OCI-LY7 (cell line): Measurements from ENCODE around the gene CDH22. TPM values are rescaled to one million over a fixed set of nuclear protein-coding genes. Genes with fewer than 3 reads are reported as not detected.

Experiments
- BruUV-seq: library from RNA; stranded (reverse); fragments of 400-500 nt; replicated peaks from 2 replicates; lab custom pipeline; 2021; lab: Mats Ljungman, UMichigan
- CTCF ChIA-PET: fragments of 300-600 bp; sonication (Branson Sonifier 250); formaldehyde crosslinking; loops from one replicate; lab custom pipeline; 2022; ENCODE audit warnings: antibody characterized with exemption; ENCODE audit not compliant: unreplicated experiment; lab: Charles Lee
- POLR2A ChIA-PET: fragments of 300-600 bp; sonication (Branson Sonifier 250); formaldehyde crosslinking; loops from one replicate; lab custom pipeline; 2022; ENCODE audit warnings: antibody characterized with exemption; lab: Charles Lee
- DNase-seq: peaks from one replicate; pipeline ENCODE4 v3.0.0-alpha.2; 2015; ENCODE audit warnings: low spot score
- H2AFZ ChIP-seq: fragments of 200-600 bp; sonication (generic), shearing (Covaris generic); 2 replicates; pipeline ENCODE4 v1.6.1; 2014; ENCODE audit warnings: mild to moderate bottlenecking, antibody characterized with exemption, low read length, moderate library complexity
- H3K27ac ChIP-seq: fragments of 200-600 bp; sonication (generic); 2 replicates; pipeline ENCODE4 v1.5.1; 2014; ENCODE audit warnings: mixed run types, low read depth, mild to moderate bottlenecking, moderate library complexity, low read length, inconsistent platforms; ENCODE audit not compliant: poor library complexity, severe bottlenecking
- H3K36me3 ChIP-seq: fragments of 200-600 bp; sonication (generic); 2 replicates; pipeline ENCODE4 v1.6.1; 2014; ENCODE audit warnings: mild to moderate bottlenecking, antibody characterized with exemption, low read length, moderate library complexity, mixed read lengths; ENCODE audit not compliant: insufficient read depth
- H3K4me1 ChIP-seq: fragments of 200-600 bp; sonication (generic); 2 replicates; pipeline ENCODE4 v1.5.1; 2014; ENCODE audit warnings: mild to moderate bottlenecking, low read length; ENCODE audit not compliant: insufficient read depth, poor library complexity, severe bottlenecking
- H3K4me2 ChIP-seq: fragments of 200-600 bp; sonication (generic); 2 replicates; pipeline ENCODE4 v1.6.1; 2014; ENCODE audit warnings: mild to moderate bottlenecking, low read length
- H3K4me3 ChIP-seq: fragments of 200-600 bp; sonication (generic); 2 replicates; pipeline ENCODE4 v1.5.1; 2014; ENCODE audit warnings: mild to moderate bottlenecking, low read depth, low read length; ENCODE audit not compliant: poor library complexity, severe bottlenecking
- H3K79me2 ChIP-seq: fragments of 200-600 bp; sonication (generic); 2 replicates; pipeline ENCODE4 v1.6.1; 2016; ENCODE audit warnings: low read depth, mild to moderate bottlenecking, low read length, moderate library complexity, mixed read lengths; ENCODE audit not compliant: insufficient read depth
- H3K9me2 ChIP-seq: fragments of 200-600 bp; sonication (generic); 2 replicates; pipeline ENCODE4 v1.6.1; 2016; ENCODE audit warnings: mild to moderate bottlenecking, low read length, mixed read lengths; ENCODE audit not compliant: insufficient read depth
- H3K9me3 ChIP-seq: fragments of 200-600 bp; sonication (generic); 2 replicates; pipeline ENCODE4 v1.6.1; 2014; ENCODE audit warnings: mild to moderate bottlenecking, mixed run types, low read length, mixed read lengths
- H4K20me1 ChIP-seq: fragments of 200-600 bp; sonication (generic); 2 replicates; pipeline ENCODE4 v1.6.1; 2014; ENCODE audit warnings: mild to moderate bottlenecking, antibody characterized with exemption, low read length, moderate library complexity, mixed read lengths; ENCODE audit not compliant: insufficient read depth
- EZH2phosphoT487 ChIP-seq: fragments of 200-600 bp; sonication (generic); IDR thresholded peaks from 2 replicates; pipeline ENCODE4 v1.6.1; 2018; ENCODE audit warnings: low read depth, borderline replicate concordance, mild to moderate bottlenecking, mixed run types, antibody characterized with exemption, low read length, moderate library complexity, mixed read lengths
- intact Hi-C: fragments of 100-400 bp; cut with micrococcal nuclease; formaldehyde crosslinking; loops from one replicate; pipeline ENCODE4 v1.10.0; 2022; ENCODE audit not compliant: unreplicated experiment
- total RNA-seq, 2 experiments: library from RNA; depleted of rRNA in 1 of 2; stranded (reverse); fragments of >200 nt in 1 of 2; shearing (Covaris generic) in 1 of 2; gene quantifications; 2 replicates each; pipeline ENCODE4 v1.2.3, GENCODE V29; 2014 to 2022
- TF ChIP-seq, protein P1 (sequence below): fragments of 200-600 bp; sonication (generic); conservative IDR thresholded peaks from 2 replicates; pipeline ENCODE4 v1.5.1; 2014; ENCODE audit warnings: mild to moderate bottlenecking, antibody characterized with exemption, low read length, moderate library complexity, mixed read lengths

CDH22 gene
- total RNA-seq, 2 experiments from 2014 or later, result not detected

DNA sequence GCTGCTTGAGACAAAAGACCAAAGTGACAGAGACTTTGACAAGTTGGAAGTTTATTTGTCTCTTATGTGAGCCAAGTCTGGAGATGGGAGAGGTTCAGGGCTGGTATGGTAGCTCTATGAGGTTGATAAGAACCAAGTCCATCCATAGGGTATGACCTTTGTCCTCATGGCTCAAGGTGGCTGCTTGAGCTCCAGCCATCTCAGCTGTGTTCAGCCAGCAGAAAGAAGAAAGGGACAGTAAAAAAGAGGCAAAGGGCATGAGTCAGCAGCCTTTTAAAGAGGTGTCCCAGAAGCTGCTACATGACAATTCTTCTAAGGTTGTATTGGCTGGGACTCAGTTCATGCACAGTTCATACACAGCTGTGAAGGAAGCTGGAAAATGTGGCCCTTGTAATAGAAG lies 141.2 kb downstream of the CDH22 start:
- POLR2A ChIA-PET, result interaction anchor here (1.1 kb wide), 1 partner anchor 26 kb away, joined by 3 read pairs; no protein-coding TSS in a partner anchor
- Histone ChIP-seq H2AFZ (no peak overlapping the region), H3K27ac (no peak overlapping the region), H3K4me3 (no peak overlapping the region), H3K9me2 (no peaks in the 10 kb centered on the region), H3K4me2 (no peak overlapping the region), H3K4me1 (no peaks in the 10 kb centered on the region), H3K79me2 (no peaks in the 10 kb centered on the region), H4K20me1 (no peaks in the 10 kb centered on the region), H3K36me3 (no peaks in the 10 kb centered on the region), H3K9me3 (no peaks in the 10 kb centered on the region)
- CTCF ChIA-PET, result no interaction called here
- intact Hi-C loops, result no loop called here
- BruUV-seq, result no TSS peak
- no peak for DNase-seq
- no peak for TF ChIP-seq EZH2phosphoT487
- TF ChIP-seq, protein P1, sequence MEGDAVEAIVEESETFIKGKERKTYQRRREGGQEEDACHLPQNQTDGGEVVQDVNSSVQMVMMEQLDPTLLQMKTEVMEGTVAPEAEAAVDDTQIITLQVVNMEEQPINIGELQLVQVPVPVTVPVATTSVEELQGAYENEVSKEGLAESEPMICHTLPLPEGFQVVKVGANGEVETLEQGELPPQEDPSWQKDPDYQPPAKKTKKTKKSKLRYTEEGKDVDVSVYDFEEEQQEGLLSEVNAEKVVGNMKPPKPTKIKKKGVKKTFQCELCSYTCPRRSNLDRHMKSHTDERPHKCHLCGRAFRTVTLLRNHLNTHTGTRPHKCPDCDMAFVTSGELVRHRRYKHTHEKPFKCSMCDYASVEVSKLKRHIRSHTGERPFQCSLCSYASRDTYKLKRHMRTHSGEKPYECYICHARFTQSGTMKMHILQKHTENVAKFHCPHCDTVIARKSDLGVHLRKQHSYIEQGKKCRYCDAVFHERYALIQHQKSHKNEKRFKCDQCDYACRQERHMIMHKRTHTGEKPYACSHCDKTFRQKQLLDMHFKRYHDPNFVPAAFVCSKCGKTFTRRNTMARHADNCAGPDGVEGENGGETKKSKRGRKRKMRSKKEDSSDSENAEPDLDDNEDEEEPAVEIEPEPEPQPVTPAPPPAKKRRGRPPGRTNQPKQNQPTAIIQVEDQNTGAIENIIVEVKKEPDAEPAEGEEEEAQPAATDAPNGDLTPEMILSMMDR, result no peak

DNA sequence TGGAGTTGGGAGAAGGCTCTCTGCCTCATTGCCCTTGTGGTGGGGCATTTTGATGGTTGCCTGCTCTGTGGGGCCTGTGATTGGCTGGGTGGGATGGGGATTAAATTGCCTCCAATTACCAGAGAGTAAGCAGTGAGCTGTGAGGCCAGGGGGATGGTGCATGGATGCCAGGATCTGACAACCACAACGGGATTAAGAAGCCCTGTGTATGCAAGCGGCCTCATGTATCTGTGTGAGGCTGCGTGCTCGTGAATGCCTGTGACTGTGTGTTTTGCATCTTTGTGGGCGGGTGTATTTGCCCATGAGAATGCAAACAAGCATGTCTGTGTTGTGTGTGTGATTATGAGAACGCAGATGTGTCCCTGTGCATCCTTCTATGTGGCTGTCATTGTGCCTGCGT lies 144.0 kb downstream of the CDH22 start:
- Histone ChIP-seq H3K9me2 (no peaks in the 10 kb centered on the region), H3K4me1 (no peaks in the 10 kb centered on the region), H3K79me2 (no peaks in the 10 kb centered on the region), H3K9me3 (no peaks in the 10 kb centered on the region), H3K4me2 (no peak overlapping the region), H3K4me3 (no peak overlapping the region), H3K27ac (no peak overlapping the region), H2AFZ (no peak overlapping the region), H4K20me1 (no peaks in the 10 kb centered on the region), H3K36me3 (no peaks in the 10 kb centered on the region)
- POLR2A ChIA-PET, result no interaction called here
- intact Hi-C loops, result no loop called here
- no peak for DNase-seq
- no peak for TF ChIP-seq EZH2phosphoT487
- TF ChIP-seq, protein P1, result no peak
- no TSS peak for BruUV-seq
- CTCF ChIA-PET, result no interaction called here

DNA sequence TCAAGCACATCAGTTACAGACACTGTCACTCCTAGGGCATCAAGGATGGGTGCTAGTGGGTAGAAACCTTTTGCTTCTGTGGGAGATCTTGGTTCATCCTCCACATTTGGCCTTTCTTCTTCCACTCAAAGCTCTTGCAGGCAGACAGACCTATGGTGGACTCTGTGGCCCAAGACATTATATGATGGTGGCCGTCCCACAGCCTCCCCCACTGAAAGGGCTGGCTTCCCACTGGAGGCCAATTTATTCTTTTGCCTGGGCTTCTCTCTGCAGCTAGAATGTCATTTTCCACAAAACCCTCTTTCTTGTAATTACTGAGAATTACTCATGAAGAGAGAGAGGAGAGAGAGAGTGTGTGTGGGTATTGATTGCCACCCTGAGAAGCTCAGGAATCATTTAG lies 146.4 kb downstream of the CDH22 start:
- no peaks in the 10 kb centered on the region for H4K20me1 ChIP-seq
- H3K9me3 ChIP-seq, result no peaks in the 10 kb centered on the region
- TF ChIP-seq, protein P1, result no peak
- TF ChIP-seq EZH2phosphoT487, result no peak
- intact Hi-C loops, result no loop called here
- DNase-seq, result no peak
- H3K4me3 ChIP-seq, result no peak overlapping the region
- ChIA-PET CTCF (no interaction called here), POLR2A (interaction anchor here (0.6 kb wide), 2 partner anchors 139 to 196 kb away, joined by 3 read pairs; no protein-coding TSS in a partner anchor)
- H3K4me2 ChIP-seq, result no peak overlapping the region
- H3K36me3 ChIP-seq, result no peaks in the 10 kb centered on the region
- H3K4me1 ChIP-seq, result no peaks in the 10 kb centered on the region
- H3K79me2 ChIP-seq, result no peaks in the 10 kb centered on the region
- BruUV-seq, result no TSS peak
- no peaks in the 10 kb centered on the region for H3K9me2 ChIP-seq
- H2AFZ ChIP-seq, result no peak overlapping the region
- no peak overlapping the region for H3K27ac ChIP-seq
